Measurements from ENCODE around the gene HSP90AB1.

DNA sequence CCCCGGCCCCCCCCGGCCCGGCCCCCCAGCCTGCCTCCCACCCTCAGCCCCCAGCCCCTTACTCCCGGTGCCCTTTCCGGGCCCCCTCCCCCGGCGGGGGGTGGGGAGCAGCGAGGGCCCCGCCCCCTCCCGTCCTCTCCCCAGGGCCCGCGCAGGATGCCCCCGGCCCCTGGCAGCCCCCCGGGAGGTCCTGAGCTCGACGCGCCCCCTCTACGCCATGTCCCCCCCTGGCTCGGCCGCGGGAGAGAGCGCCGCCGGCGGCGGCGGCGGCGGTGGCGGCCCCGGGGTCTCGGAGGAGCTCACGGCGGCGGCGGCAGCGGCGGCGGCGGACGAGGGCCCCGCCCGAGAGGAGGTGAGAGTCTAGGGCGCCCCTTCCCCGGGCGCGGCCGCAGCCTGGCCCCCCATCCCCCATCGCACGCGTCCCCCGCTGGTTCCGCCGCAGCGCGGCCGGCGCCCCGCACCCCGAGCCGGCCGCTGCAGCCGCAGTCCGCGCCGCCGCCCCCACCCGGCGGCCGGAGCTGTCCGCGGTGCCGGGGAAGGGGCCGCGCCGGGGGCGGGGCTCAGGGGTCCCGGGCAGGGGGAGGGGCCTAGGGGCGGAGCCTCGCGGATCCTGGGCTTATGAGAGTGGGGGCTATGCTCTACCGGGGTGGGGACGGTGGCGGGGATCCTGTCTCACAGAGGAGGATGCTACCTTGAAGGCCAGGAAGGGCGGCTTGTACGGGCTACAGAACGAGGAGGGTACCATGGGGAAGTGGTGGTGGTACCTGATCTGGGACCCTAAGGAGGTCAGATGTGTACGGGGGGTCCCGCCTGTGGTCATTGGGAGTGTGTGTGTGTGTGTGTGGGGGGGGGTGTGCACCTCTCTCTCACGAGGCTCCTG, 23.9 kb downstream of the HSP90AB1 start:
- TF ChIP-seq, protein P1, sequence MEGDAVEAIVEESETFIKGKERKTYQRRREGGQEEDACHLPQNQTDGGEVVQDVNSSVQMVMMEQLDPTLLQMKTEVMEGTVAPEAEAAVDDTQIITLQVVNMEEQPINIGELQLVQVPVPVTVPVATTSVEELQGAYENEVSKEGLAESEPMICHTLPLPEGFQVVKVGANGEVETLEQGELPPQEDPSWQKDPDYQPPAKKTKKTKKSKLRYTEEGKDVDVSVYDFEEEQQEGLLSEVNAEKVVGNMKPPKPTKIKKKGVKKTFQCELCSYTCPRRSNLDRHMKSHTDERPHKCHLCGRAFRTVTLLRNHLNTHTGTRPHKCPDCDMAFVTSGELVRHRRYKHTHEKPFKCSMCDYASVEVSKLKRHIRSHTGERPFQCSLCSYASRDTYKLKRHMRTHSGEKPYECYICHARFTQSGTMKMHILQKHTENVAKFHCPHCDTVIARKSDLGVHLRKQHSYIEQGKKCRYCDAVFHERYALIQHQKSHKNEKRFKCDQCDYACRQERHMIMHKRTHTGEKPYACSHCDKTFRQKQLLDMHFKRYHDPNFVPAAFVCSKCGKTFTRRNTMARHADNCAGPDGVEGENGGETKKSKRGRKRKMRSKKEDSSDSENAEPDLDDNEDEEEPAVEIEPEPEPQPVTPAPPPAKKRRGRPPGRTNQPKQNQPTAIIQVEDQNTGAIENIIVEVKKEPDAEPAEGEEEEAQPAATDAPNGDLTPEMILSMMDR (conservative IDR thresholded peaks at IDR 0.05; ENCODE audit: low read depth, low read length), result no peak
- TF ChIP-seq EZH2 (IDR thresholded peaks at IDR 0.05; ENCODE audit: low read length, unreplicated experiment), result no peak

All from PC-3 (cell line).